PFSK-1 (cell line): Measurements from ENCODE around the gene HS6ST3.

Experiments used
- POLR2AphosphoS5 ChIP-seq: IDR thresholded peaks from 2 replicates; pipeline ENCODE4 v1.6.1; 2012; ENCODE audit warnings: low read depth, mild to moderate bottlenecking, control low read depth, low read length, moderate library complexity
- SIN3A ChIP-seq: IDR thresholded peaks from 2 replicates; pipeline ENCODE4 v1.6.1; 2012; ENCODE audit warnings: mild to moderate bottlenecking, low read length, moderate library complexity, borderline replicate concordance; ENCODE audit not compliant: insufficient read depth
- TAF1 ChIP-seq: IDR thresholded peaks from 2 replicates; pipeline ENCODE4 v1.6.1; 2012; ENCODE audit warnings: low read length, control low read depth, borderline replicate concordance; ENCODE audit not compliant: insufficient read depth

DNA sequence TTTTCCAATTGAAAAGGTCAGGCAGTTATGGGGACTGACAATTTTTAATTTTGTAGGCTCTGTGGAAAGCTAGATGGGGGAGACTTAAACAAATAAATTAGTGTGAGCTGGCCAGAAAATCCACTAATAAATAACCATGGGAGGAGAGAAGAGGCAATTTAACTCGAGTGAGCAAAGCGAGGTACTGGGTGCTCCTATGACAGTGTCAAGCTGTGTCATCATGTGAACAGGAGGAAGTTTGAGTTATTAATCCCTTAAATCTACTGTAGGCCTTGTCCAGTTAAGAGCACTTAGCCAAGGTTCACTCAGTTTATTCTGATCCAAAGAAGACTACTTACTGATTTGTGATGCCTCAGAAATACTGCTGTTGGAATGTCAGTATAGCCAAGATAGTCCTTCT, 781.6 kb downstream of the HS6ST3 start:
- TF ChIP-seq POLR2AphosphoS5, result no peak
- TF ChIP-seq SIN3A, result no peak
- no peak for TF ChIP-seq TAF1
